HL-60/S4 treated with phorbol 12-myristate 13-acetate at 8.2 ng/mL for 4 days and 3 days (cell line): ENCODE measurements around the gene DUS1L.

Experiments
- in situ Hi-C: fragments of 300-500 bp; cut with MboI; formaldehyde crosslinking; loops from 2 replicates; pipeline ENCODE4 v1.15.0; 2022; ENCODE audit warnings: low sequenced_read_pairs

The DUS1L gene

DNA sequence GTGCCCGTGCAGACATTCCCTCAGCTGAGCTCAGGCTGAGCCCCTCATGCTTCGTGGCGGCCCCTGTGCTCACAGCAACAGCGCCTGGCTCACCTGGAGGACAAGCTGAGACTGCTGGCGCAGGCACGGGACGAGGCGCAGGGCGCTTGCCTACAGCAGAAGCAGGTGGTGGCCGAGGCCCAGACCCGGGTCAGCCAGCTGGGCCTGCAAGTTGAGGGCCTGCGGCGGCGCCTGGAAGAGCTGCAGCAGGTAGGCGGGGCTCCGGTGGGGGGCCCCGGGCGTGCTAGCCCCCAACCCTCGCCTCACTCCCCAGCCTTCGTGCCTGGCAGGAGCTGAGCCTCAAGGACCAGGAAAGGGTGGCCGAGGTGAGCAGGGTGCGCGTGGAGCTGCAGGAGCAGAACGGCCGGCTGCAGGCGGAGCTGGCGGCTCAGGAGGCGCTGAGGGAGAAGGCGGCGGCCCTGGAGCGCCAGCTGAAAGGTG lies 35.6 kb downstream of the DUS1L start:
- in situ Hi-C loops, result no loop called here

DNA sequence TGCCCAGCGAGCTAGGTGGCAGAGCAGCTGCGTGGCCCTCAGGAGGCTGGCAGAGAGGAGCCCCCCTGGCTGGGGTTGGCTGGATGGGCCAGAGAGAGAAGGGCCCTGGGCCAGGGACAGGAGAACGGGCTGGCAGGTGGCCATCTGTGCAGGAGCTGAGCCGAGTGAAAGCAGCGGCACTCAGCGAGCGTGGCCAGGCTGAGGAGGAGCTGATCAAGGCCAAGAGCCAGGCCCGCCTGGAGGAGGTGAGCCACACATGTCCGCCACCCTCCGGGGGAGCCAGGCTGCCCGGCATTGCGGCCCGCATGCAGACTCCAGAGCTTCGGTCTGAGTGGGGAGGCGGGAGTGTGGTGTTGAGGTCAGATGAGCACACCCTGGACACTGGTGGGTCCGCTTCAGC lies 36.2 kb downstream of the DUS1L start:
- in situ Hi-C loops, result no loop called here

DNA sequence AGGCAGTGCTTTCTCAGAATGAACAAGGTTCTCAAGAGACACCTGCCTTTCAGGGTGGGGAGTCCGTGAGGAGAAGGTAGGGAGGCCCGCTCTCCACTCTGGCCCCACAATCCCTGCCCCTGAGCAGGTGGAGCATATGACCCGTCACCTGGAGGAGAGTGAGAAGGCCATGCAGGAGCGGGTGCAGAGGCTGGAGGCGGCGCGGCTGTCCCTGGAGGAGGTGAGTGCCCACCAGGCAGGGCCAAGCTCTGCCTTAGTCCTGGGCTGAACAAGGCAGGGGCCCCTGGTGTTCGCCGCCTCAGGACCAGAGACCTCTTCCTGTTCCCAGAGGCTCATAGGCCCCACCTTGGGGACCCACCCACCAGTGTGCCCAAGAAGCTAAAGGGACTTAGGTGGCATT lies 36.6 kb downstream of the DUS1L start:
- in situ Hi-C loops, result no loop called here

DNA sequence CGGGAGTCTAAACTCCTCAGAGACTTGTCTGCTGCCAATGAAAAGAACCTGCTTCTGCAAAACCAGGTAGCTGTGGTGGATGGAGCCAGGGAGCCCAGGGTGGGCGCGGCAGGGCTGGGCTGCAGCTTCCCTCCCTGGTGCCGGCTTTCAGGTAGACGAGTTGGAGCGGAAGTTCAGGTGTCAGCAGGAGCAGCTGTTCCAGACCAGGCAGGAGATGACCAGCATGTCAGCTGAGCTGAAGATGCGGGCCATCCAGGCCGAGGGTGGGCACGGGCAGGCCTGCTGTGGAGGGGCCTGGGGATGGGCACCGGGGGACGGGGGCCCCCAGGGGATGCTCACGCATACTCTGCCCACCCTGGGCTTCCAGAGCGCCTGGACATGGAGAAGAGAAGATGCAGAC lies 37.4 kb downstream of the DUS1L start:
- in situ Hi-C loops, result no loop called here

DNA sequence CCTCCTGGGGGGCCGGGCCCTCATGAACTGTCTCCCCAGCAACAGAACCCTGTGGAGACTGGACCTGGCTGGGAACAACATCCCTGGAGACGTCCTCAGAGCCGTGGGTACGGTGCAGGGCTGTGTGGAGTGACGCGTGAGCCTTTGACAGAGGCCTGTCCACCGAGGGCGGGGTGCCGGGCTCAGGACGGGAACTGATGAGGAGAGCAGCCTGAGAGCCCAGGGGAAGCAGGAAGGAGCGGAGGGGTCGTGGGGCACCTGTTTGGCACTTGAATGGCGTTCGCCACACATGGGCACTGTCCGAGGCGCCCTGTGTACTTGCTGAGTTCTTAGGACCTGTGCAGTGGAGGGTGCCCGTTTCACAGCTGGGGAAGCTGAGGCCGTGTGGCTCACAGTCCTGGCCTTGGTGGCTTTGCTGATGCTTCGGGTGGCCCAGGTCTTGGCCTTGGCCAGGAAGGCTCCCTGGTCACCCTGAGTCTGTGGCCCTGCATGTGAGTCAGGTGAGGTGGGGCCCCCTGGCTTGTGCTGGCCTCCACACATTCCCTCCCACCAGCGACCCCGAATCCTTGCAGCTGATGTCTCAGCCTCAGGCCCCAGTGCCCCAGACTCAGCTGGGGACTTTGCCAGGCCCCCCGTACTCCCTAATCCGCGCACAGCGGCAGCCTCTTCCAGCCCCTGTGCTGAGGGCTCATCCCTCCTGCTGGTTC lies 40.0 kb downstream of the DUS1L start:
- in situ Hi-C loops, result no loop called here

DNA sequence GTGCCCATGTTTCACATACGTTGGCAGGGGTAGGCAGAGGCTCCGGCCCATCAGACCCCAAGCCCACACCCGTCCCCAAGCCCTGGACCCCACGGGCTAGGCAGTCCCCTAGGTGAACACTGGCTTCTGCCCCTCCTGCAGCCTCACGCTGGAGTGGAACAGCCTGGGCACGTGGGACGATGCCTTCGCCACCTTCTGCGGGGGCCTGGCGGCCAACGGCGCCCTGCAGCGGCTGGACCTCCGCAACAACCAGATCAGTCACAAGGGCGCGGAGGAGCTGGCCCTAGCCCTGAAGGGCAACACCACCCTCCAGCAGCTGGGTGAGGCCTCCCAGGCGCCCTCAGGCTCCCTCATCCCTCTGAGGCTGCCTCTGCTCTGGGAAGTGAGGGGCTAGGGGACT lies 40.7 kb downstream of the DUS1L start:
- in situ Hi-C loops, result no loop called here

DNA sequence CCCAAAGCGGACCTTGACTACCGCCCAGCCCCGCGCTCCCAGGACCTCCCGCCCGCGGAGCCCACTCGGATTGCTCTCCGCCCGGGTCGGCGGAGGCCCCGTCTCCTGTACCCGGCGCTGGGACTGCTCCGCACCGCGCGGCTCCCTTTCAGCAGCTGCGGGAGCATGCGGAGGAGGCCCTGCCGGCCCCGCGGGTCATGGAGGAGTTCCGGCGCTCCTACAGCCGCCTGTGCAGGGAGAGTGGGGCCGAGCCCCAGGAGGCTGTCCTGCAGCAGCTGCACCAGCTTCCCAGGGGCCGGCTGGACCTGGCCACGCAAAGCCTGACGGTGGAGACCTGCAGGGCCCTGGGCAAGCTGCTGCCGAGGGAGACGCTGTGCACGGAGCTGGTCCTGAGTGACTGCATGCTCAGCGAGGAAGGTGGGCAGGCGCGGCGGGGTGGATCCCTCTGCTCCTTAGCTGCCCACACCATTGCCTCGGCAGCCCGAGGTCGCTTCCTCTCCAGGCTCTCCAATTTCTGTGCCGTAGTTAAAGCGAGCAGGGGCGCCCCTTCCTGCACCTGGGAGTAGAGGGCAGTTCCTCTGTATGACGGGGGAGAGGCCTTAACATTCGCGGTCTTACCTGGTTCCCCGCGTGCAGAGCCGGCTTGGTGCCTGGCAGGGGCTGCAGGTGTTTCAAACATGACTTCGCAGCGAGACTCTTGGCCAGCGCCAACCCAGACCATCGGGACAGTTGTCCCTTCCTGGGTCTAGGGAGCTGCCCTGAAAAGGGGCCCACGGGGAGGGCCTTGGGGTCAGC lies 42.0 kb downstream of the DUS1L start:
- in situ Hi-C loops, result no loop called here

DNA sequence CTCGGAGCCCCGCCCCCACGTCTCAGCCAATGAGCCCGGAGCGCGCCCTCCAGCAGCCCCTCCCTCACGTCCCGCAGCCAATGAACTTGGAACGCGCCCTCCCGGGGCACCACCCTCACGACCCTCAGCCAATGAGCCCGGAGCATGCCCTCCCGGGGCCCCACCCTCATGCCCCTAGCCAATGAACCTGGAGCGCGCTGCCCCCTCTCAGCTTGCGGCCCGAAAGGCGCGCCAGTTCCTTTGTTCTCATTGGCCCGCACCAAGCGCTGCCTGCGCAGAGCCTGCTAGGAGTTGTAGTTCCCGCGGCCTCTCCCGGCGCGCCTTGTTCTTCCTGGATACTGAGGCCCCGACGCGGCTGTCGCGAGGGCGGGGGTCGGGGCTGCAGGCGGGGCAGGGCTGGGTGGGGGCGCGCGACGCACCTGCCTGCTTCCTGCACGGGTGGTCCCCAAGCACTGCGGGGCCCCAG lies 42.6 kb downstream of the DUS1L start, which contains the start of gene LRRC45:
LRRC45 (plus strand) TSS at position 325 of the 466 bp plus-strand sequence. CDS start 339 bp downstream, outside the sequence.
- in situ Hi-C loops, result no loop called here

DNA sequence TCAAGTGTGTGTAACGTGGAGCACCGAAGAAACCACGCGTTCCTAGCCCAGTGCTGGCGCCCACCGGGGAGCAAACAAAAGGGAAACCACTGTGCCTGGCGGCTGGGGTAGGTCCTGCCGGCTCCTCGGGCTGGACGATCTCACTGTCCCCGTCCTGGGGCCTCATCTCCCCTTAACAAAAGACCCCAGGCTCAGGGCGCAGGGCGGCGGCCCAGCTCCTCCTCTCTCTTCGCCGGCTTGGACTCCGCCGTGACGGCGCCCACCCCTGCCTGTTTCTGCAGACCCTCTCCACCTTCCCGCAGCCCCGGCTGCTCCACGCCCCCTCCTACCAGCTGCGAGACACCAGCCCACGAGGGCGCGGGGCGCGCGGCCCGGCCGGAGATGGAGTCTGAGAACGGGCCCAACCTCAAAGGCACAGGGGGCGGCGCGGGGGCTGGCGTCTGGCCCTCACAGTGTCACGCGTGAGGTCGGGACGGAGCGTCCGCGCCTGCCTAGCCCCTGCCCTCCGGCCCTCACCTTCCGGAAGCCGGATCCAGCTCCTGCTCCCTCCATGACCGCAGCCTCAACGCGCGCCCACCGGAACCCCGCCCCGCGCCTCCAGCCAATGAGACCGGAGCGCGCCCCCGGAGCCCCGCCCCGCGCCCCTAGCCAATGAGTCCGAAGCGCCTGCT lies 43.2 kb downstream of the DUS1L start, which contains the start of gene CENPX:
CENPX (minus strand) TSS at position 569 of the 671 bp plus-strand sequence; CDS start at position 552, 17 bp downstream.
- in situ Hi-C loops, result no loop called here

DNA sequence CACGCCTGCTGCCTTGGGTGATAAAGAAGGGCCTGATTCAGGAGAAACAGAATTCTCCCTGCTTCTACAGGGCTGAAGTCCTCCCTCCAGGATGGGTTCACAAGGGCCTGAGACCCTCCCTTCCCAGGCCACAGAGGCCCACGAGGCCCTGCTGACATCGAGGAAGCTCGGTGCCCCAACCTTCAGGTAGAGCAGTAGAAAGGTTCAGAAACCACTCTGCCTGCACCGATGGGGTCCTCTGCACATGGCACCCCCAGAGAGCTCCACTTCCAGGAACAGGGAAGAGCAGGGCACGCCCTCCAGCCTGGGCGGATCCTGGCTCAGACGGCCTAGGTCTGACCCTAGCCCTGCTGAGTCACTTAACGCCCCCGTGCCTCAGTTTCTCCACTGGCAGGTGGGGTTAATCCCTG lies 43.7 kb downstream of the DUS1L start:
- in situ Hi-C loops, result no loop called here

DNA sequence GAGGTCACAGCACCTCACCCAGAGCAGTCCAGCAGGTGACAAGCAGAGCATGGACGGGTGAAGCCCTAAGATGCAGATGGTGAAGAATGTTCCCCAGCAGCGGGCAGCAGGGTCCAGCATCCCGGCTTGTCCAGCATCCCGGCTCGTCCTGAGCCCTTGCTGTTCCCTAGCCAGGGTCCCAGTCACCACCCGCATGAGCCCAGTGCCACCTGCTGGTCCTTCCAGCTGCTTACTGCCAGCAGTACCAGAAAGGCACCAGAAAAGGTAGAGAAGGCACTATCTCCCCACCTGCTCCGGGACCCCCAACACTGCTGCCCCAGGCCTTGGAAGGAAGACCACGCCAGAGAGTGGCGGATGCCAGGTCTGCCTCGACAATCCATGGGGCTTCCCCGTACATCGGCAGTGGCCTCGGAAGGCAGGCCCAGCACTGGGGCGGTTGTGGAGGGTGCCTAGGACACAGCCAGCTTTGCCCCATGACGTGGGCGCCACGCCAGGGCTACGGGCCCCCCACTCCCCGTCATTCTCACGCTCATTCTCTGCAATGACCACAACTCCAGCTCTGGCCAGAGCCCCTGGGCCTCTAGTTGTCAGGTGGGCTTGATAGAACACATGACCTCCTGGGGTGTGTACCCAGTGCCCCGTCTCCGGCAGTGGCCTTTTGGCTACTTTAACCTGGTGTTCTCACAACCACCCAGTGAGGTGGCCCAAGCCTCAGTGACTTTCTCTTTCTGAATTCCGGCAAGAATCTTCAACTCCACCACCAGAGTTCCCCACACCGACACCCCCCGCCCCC lies 44.3 kb downstream of the DUS1L start:
- in situ Hi-C loops, result no loop called here

DNA sequence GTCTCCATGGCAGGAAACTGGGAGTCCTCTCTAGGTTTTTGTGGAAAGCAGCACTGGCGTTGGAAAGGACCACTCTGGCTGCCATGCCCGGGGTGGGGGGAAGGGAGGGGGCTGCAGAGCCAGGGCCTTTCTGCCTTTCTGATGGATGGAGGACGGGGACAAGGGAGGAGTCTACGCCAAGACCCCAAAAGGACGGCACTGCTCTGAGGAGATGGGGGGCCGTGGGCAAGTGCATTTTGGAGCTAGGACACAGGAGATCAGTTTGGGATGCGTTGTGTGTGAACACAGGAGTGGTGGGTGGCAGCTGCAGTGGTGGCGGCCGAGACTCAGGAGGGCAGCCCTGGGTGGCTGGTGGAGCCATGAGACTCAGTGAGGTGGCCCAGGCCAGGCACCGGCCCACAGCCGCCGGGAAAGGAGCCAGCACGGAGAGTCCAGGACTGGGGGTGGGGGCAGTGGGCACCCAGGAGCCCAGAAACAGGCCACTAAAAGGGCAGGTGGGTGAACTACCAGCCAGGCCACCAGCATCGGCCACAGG lies 45.0 kb downstream of the DUS1L start:
- in situ Hi-C loops, result no loop called here

DNA sequence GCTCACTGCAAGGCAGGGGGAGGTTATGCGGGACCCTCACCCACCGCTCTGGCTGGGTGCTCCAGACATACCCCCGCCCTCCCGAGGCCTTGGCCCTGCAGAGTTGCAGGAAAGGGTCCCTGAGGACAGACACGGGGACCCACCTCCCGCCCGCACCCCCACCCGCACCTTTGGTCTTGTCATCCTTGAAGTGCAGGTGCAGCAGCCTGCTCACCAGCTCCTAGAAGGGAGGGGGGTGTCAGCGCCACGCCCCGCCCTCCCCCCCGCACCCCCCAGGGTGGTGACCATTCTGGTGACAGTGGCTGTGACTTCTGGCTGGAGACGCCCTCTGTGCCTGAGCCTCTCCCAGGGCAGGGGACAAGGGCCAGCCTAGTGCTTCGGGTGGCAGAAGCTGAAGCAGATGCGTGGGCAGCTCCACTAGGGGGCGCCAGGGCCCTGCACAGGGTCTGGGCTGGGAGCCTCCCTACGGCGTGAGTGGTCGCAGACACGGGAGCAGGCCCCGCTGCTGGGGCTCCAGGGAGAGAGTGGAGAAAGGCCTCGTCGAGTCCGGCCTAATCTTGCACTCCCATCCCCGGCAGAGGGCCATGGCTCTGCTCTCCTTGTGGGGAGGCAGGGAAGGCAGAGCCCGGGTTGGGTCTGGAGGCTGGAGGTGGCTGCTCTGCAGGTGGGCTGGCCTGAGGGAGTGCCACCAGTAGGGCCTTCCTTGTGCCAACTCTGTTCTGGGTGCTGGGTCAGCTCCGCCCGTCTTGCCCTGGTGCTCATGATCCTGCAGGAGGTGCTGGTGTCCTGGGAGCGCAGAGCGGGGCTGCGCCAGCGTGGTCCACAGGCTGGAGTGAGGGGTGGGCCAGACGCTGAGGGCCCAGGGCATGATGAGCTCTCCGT lies 45.7 kb downstream of the DUS1L start:
- in situ Hi-C loops, result no loop called here

DNA sequence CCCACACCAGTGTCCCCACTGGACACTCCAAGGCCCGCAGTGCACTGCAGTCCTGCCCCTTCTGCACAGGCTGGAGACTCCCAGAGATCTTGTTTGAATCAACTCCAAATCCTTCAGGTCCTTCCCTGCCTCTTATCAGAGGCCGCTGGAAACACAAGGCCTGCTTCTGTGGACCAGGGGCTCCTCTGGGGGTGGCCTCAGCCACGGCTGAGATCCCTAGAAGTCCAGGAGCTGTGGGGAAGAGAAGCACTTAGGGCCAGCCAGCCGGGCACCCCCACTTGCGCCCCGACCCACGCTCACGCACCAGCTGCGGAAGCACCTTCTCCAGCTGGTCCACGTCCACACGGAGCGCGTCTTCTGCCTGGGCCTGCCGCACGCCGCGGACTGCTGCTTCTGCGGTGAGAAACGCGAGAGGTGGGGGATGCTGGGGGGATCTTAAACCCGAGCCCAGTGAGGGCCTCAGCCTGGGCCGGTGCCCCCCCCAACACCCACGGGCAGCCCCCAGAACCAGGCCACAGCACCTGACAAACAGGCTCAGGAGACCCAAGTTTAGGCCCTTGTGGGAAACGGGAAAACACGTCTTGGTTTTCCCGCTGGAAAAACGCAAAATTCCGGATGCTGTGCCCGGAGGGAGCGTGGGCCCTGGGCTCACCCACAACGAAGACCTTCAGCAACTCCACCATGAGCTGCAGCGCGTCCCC lies 46.5 kb downstream of the DUS1L start:
- in situ Hi-C loops, result no loop called here

DNA sequence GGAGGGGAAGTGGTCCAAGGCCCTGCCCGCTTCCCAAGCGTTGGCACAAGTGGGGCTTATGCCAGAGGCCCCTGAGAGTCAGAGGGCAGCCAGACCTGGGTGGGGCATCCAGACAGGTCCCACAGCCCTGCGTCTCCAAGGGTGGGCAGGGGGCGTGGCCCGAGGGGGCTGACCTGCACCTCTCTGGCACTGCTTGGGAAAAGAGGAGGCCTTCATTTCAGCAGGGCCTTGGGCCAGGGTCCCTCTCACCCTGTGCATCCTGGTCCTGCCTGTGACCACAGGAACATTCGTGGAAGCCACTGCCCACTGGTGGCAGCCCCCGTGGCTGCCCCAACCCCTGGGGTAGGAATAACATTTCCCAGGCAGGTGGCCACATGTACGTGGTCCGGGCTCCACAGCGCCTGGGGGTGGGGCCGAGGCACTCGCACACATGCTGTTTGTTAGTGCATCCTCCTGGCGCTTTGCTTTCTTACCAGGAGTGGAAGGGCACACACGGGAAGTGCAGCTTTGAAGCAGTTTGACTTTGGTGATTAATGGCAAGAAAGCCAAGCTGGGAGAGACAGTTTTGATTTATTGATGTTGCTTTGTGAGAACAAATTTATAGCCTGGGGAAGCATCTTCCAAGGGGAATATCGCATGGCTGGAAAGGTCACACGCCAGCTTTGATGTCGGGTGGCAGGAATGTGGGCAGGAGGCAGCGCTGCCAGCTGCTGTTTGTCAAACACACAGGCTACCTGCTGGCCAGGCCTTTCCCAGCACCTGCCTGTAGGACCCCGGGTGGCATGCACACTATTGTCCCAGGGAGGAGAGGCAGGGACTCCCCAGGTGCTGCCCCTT lies 47.2 kb downstream of the DUS1L start:
- in situ Hi-C loops, result no loop called here

DNA sequence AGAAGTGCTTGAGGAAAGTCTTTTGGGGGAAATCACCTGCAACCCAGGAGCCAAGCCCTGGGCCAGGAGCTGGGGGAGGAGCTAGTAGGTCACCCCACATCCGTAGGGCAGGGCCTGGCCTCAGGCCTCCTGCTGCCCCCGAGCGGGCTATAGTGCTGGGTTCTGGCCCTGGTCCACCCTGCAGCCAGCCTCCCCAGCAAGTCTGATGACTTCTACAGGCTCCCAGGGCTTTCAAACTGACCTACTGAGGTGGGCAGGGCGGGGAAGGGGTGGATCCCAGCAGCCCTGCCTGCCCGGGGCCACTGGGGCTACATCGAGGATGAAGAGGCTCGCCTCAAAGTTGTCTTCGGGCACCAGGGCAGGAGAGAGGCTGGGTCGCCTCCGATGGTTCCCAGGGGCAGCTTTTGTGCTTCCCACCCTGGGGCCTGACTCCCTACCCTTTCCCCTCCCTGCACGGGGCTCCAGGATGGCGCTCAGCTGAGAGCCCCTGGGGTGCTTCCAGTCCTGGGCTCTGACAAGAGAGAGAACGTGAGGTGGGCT lies 47.9 kb downstream of the DUS1L start:
- in situ Hi-C loops, result no loop called here

DNA sequence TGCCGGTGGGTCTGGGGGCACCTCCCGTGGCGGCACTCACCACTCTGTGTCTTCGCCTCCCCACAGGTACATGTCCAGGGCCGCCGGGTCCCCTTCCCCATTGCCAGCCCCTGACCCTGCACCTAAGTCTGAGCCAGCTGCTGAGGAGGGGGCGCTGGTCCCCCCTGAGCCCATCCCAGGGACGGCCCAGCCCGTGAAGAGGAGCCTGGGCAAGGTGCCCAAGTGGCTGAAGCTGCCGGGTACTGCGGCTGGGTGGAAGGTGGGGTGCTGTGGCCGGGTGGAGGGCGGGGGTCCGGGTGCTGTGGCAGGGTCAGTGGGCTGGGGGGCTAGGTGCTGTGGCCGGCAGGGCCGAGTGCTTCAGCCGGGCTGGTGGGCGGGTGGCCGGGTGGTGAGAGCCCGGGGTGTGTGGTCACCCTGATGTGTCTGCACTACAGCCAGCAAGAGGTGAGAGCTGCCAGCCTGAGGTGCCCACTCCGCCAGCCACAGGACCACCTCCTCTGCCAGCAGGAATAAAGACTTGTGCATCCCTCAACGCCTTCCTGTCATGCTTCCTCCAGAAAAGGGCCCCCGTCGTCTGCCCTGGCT lies 48.6 kb downstream of the DUS1L start:
- in situ Hi-C loops, result no loop called here
